ACC112 (cell line): ENCODE data around the gene TRIM49B.
"Not testable (repeated sequence)": the region's sequence is repeated elsewhere in the genome, so short reads cannot be mapped to it uniquely, and the experiment has no call there.

Experiments
- H2AFZ ChIP-seq: fragments of 200-600 bp; sonication (generic); one replicate; pipeline ENCODE4 v1.6.0; 2017; ENCODE audit warnings: antibody characterized with exemption, low read length; ENCODE audit not compliant: unreplicated experiment
- H3K27ac ChIP-seq: fragments of 200-600 bp; sonication (generic); 2 replicates; pipeline ENCODE4 v1.5.1; 2014; ENCODE audit warnings: low read depth, mild to moderate bottlenecking, antibody characterized with exemption, low read length, moderate library complexity
- H3K27me3 ChIP-seq: fragments of 200-600 bp; sonication (generic); 2 replicates; pipeline ENCODE4 v1.6.1; 2014; ENCODE audit warnings: mild to moderate bottlenecking, antibody characterized with exemption, low read length, moderate library complexity, mixed read lengths; ENCODE audit not compliant: insufficient read depth
- H3K36me3 ChIP-seq: fragments of 200-600 bp; sonication (generic); 2 replicates; pipeline ENCODE4 v1.6.1; 2016; ENCODE audit warnings: mild to moderate bottlenecking, antibody characterized with exemption, low read length, moderate library complexity, mixed read lengths; ENCODE audit not compliant: insufficient read depth
- H3K4me1 ChIP-seq: fragments of 200-600 bp; sonication (generic); one replicate; pipeline ENCODE4 v1.6.1; 2016; ENCODE audit warnings: low read length, mixed read lengths; ENCODE audit not compliant: insufficient read depth, unreplicated experiment, control insufficient read depth
- H3K4me3 ChIP-seq: fragments of 200-600 bp; sonication (generic); 2 replicates; pipeline ENCODE4 v1.5.1; 2014; ENCODE audit warnings: mild to moderate bottlenecking, low read depth, low read length
- H3K79me2 ChIP-seq: fragments of 200-600 bp; sonication (generic); one replicate; pipeline ENCODE4 v1.6.0; 2016; ENCODE audit warnings: low read length; ENCODE audit not compliant: control insufficient read depth, unreplicated experiment, insufficient read depth

TRIM49B gene, protein sequence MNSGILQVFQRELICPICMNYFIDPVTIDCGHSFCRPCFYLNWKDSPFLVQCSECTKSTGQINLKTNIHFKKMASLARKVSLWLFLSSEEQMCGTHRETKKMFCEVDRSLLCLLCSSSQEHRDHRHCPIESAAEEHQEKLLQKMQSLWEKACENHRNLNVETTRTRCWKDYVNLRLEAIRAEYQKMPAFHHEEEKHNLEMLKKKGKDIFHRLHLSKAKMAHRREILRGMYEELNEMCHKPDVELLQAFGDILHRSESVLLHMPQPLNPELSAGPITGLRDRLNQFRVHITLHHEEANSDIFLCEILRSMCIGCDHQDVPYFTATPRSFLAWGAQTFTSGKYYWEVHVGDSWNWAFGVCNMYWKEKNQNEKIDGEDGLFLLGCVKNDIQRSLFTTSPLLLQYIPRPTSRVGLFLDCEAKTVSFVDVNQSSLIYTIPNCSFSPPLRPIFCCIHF

DNA sequence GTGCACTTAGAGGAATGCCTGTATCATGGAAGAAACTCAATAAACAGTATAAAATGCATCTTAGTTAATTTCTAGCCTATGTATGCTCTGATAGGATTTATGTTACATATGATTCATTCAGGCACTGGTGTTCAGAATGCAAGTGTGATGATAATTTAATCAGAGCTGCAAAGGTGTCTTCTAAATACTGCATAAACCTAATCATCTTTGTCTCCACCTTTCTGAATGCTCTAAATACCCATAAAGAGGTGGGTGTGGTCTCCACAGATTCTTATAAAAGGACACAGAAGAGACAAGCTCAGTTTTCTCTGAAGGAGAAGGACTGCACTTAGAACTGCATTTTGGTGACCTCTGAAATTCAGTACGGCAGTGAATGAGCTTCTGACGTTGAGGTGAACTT lies at the start of gene TRIM49B:
Gene TRIM49B (plus strand): TSS at position 301 of the 400 bp plus-strand sequence. CDS start 2,777 bp downstream, outside the sequence.
- not testable (repeated sequence) for H3K27ac ChIP-seq, H2AFZ ChIP-seq, H3K27me3 ChIP-seq, H3K79me2 ChIP-seq, H3K36me3 ChIP-seq, H3K4me3 ChIP-seq, H3K4me1 ChIP-seq

DNA sequence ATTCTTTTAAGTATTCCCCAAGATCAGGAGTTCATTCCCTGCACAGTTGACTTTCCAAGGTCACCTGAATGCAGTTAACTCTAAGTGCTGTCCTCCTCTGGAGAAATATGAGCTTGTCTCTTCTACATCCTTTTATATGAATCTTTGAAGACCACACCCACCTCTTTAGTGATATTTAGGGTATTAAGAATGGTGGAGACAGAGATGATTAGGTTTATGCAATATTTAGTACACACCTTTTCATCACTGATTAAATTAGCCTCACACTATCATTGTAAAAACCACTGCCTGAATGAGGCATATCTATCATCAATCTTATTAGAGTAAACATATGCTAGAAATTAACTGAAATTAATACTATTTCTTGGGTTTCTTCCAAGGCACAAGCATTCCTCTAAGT lies 44.8 kb upstream of the TRIM49B start, which contains the start of gene TRIM51G:
Gene TRIM51G (minus strand): TSS at position 101 of the 400 bp plus-strand sequence. CDS start 2,190 bp downstream, outside the sequence.
- H3K4me3 ChIP-seq: not testable (repeated sequence)

DNA sequence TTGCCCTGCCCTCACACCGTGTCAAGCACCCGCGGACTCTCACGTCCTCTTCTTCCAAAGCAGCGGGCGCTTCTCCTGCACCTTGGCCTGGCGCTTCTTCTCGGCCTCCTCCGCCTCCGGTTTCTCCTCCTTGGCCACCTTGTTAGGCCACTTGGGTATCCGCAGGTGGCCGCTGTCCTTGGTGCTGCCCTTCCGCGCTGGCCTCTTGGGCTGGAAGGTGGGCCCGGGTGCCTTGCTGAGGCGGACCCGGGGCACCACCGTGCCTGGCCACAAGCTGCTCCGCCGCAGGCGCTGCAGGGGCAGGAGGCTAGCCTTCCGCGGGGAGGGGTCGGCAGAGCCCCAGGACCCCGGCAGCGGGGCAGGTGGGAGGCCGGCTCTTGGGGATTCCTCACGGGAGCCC lies 19.6 kb downstream of the TRIM49B start:
- H3K4me1 ChIP-seq, H3K4me3 ChIP-seq, H2AFZ ChIP-seq, H3K79me2 ChIP-seq, H3K27ac ChIP-seq, H3K27me3 ChIP-seq, H3K36me3 ChIP-seq: not testable (repeated sequence)

More for the DNA sequence above, 44.8 kb upstream of the TRIM49B start, which contains the start of gene TRIM51G:
- H2AFZ ChIP-seq, H3K27ac ChIP-seq, H3K27me3 ChIP-seq, H3K4me1 ChIP-seq, H3K36me3 ChIP-seq, H3K79me2 ChIP-seq: not testable (repeated sequence)

DNA sequence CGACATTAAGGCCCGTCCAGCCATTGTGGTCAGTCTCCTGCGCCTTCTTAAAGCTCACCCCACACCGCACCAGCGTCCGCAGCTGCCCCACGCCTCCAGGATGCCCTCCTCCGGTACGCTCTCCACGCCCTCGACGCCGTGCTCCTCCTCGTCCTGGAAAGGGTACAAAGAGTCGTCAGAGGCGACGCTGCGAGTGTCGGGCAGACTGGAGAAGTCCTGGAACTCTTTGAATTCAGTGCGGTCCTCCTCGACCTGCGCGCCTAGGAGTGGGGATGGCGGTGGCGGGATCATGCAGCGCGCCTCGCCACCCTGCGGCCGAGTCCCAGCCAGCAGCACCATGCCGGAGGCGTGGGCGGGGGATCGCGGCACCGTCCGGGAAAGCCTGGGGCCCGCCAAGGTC lies 21.2 kb downstream of the TRIM49B start:
- H2AFZ ChIP-seq, H3K79me2 ChIP-seq, H3K27ac ChIP-seq, H3K27me3 ChIP-seq, H3K4me3 ChIP-seq, H3K4me1 ChIP-seq, H3K36me3 ChIP-seq: not testable (repeated sequence)

DNA sequence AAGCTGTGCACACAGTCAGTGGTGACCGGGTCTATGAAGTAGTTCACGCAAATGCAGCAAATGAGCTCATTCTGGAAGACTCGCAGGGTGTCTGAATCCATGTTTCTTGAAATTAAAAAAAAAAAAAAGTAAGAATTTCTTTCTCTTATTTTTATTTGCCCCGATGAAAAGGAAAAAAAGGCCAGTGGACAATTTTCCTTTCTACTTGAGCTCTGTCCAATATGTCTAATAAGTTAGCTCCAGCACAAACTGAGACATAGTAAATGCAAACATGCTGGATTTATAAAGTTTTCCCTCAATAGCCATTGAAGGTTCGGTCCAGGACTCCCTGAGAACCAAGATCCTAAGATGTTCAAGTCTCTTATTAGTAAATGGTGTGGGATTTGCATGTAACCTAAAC lies 30.4 kb downstream of the TRIM49B start, which contains the start of gene TRIM64C:
Gene TRIM64C (minus strand): TSS at position 101 of the 400 bp plus-strand sequence. CDS start 0 bp downstream, at position 101.
- H3K4me3 ChIP-seq, H2AFZ ChIP-seq, H3K27me3 ChIP-seq, H3K27ac ChIP-seq, H3K79me2 ChIP-seq, H3K36me3 ChIP-seq, H3K4me1 ChIP-seq: not testable (repeated sequence)

DNA sequence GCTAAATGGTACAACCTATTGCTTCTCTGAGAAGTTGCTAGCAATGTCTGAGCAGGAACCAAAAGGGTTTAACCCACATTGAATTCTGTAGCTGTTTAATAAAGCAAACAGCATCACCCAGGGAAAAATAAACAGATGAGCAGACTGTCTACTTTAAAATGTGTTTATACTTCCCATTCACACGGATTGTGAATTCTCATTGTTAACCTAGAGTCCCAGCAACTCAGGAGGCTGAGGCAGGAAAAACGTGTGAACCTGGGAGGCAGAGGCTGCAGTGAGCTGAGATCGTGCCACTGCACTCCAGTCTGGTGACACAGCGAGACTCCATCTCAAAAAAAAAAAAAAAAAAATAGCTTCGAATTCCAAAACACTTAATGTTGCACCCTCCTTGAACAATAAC lies 41.3 kb downstream of the TRIM49B start:
- not testable (repeated sequence) for H3K79me2 ChIP-seq, H3K4me1 ChIP-seq, H2AFZ ChIP-seq, H3K4me3 ChIP-seq, H3K36me3 ChIP-seq, H3K27ac ChIP-seq, H3K27me3 ChIP-seq
